AG20443 (cell line): ENCODE measurements around the gene ACSF3.
A peak's percentile ranks its signal among the peaks of the same experiment; 100 is the strongest.

Experiments
- DNase-seq: peaks from one replicate; pipeline ENCODE4 v3.0.0; 2012; ENCODE audit warnings: low spot score, mixed read lengths

Gene ACSF3

GRCh38 chr16:89112377-89113151 lies 18.9 kb downstream of the ACSF3 start:
- DNase-seq: no peak

GRCh38 chr16:89113152-89113547 lies 19.5 kb downstream of the ACSF3 start:
- no peak for DNase-seq

GRCh38 chr16:89113661-89114060 lies 20.0 kb downstream of the ACSF3 start:
- no peak for DNase-seq

GRCh38 chr16:89114159-89114981 lies 20.7 kb downstream of the ACSF3 start:
- peak; percentile 61 for DNase-seq

- no peak for DNase-seq
Observed at GRCh38 chr16:89115216-89115861, 21.7 kb downstream of the ACSF3 start.

GRCh38 chr16:89116341-89117226 lies 22.9 kb downstream of the ACSF3 start:
- DNase-seq: no peak

- DNase-seq: no peak
Observed at GRCh38 chr16:89117227-89117974, 23.7 kb downstream of the ACSF3 start.

GRCh38 chr16:89117975-89118289 lies 24.3 kb downstream of the ACSF3 start:
- no peak for DNase-seq

GRCh38 chr16:89118361-89119165 lies 24.9 kb downstream of the ACSF3 start:
- DNase-seq: no peak

GRCh38 chr16:89119166-89119621 lies 25.5 kb downstream of the ACSF3 start:
- no peak for DNase-seq

- no peak for DNase-seq
Observed at GRCh38 chr16:89119661-89120141, 26.0 kb downstream of the ACSF3 start.

- no peak for DNase-seq
Observed at GRCh38 chr16:89120281-89120680, 26.6 kb downstream of the ACSF3 start.

GRCh38 chr16:89120921-89121351 lies 27.3 kb downstream of the ACSF3 start:
- DNase-seq: no peak

- no peak for DNase-seq
Observed at GRCh38 chr16:89121691-89122321, 28.2 kb downstream of the ACSF3 start.

- DNase-seq: no peak
Observed at GRCh38 chr16:89122322-89122851, 28.7 kb downstream of the ACSF3 start.

GRCh38 chr16:89123001-89123830 lies 29.6 kb downstream of the ACSF3 start:
- DNase-seq: no peak

GRCh38 chr16:89123831-89124100 lies 30.1 kb downstream of the ACSF3 start:
- no peak for DNase-seq

GRCh38 chr16:89129378-89129777 lies 35.7 kb downstream of the ACSF3 start:
- no peak for DNase-seq

- DNase-seq: no peak
Observed at GRCh38 chr16:89130448-89130847, 36.8 kb downstream of the ACSF3 start.
